ENCODE data around the gene SPEG.

GRCh38 chr2:219477815-219478214, 43.2 kb downstream of the SPEG start:
- TF ChIP-seq CTCF (IDR thresholded peaks at IDR 0.05) (no peak), POLR2A (IDR thresholded peaks at IDR 0.05) (no peak)

Measured in upper lobe of left lung (tissue), 4 donors.